OCI-LY3 (cell line): ENCODE data around the gene ENOSF1.

Experiments
- EZH2phosphoT487 ChIP-seq: fragments of 200-600 bp; shearing (Covaris generic); IDR thresholded peaks from 2 replicates; pipeline ENCODE4 v1.6.1; 2018; ENCODE audit warnings: antibody characterized with exemption, mixed run types, low read depth
- TF ChIP-seq, protein P1 (sequence below): fragments of 200-600, 300-600 bp; sonication (generic); IDR thresholded peaks from 2 replicates; pipeline ENCODE4 v1.5.1; 2014; ENCODE audit warnings: antibody characterized with exemption, low read length, low read depth

DNA sequence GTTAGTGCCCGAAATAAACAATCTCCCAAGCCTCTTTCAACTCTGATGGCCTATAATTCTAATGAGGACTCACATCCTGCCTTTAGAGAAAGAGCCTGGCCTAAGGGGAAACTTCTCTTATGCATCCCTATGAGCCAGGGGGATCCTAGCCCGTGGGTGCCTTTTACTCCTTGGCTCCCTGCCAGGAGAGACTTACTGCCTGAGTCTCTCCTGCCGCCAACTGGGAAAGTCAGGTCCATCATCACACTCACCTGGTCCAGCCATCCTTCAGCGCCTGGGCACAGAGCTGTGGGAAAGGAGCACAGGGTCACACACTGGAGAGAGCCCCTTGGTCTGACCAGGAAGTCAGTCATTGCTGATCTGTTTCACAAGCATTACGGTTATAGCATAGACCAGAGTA, 24.1 kb downstream of the ENOSF1 start:
- TF ChIP-seq, protein P1, sequence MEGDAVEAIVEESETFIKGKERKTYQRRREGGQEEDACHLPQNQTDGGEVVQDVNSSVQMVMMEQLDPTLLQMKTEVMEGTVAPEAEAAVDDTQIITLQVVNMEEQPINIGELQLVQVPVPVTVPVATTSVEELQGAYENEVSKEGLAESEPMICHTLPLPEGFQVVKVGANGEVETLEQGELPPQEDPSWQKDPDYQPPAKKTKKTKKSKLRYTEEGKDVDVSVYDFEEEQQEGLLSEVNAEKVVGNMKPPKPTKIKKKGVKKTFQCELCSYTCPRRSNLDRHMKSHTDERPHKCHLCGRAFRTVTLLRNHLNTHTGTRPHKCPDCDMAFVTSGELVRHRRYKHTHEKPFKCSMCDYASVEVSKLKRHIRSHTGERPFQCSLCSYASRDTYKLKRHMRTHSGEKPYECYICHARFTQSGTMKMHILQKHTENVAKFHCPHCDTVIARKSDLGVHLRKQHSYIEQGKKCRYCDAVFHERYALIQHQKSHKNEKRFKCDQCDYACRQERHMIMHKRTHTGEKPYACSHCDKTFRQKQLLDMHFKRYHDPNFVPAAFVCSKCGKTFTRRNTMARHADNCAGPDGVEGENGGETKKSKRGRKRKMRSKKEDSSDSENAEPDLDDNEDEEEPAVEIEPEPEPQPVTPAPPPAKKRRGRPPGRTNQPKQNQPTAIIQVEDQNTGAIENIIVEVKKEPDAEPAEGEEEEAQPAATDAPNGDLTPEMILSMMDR = no peak
- TF ChIP-seq EZH2phosphoT487 = no peak
